HEK293 (cell line): ENCODE data around the gene AVL9.

Source experiments
- BCL11B ChIP-seq: fragments of 450-650 bp; formaldehyde crosslinking; IDR thresholded peaks from 2 replicates; pipeline ENCODE4 v1.5.1; 2016; ENCODE audit warnings: low read depth, missing biosample characterization, missing genetic modification characterization
- CTCF ChIP-seq: fragments of 450-650 bp; formaldehyde crosslinking; IDR thresholded peaks from 2 replicates; pipeline ENCODE4 v1.5.1; 2016; ENCODE audit warnings: missing biosample characterization, missing genetic modification characterization
- IKZF3 ChIP-seq: fragments of 450-650 bp; IDR thresholded peaks from 2 replicates; pipeline ENCODE4 v1.5.0; 2018; ENCODE audit warnings: missing biosample characterization, mild to moderate bottlenecking, missing genetic modification characterization, moderate library complexity
- PBX3 ChIP-seq: sonication (generic); formaldehyde crosslinking; IDR thresholded peaks from 2 replicates; pipeline ENCODE4 v1.8.1; 2022; ENCODE audit warnings: mild to moderate bottlenecking, moderate library complexity, missing genetic modification reagents
- REST ChIP-seq: fragments of 450-650 bp; formaldehyde crosslinking; IDR thresholded peaks from 2 replicates; pipeline ENCODE4 v1.5.1; 2016; ENCODE audit warnings: missing biosample characterization, missing genetic modification characterization
- YY1 ChIP-seq: fragments of 450-650 bp; formaldehyde crosslinking; IDR thresholded peaks from 2 replicates; pipeline ENCODE4 v1.5.1; 2018; ENCODE audit warnings: missing biosample characterization, missing genetic modification characterization
- ZFHX2 ChIP-seq: fragments of 450-650 bp; formaldehyde crosslinking; conservative IDR thresholded peaks from 2 replicates; pipeline ENCODE4 v1.5.1; 2016; ENCODE audit warnings: missing biosample characterization, missing genetic modification characterization
- ZFP41 ChIP-seq: fragments of 450-650 bp; formaldehyde crosslinking; IDR thresholded peaks from 2 replicates; pipeline ENCODE4 v1.5.1; 2016; ENCODE audit warnings: missing biosample characterization, missing genetic modification characterization, borderline replicate concordance
- ZNF416 ChIP-seq: fragments of 450-650 bp; formaldehyde crosslinking; IDR thresholded peaks from 2 replicates; pipeline ENCODE4 v1.5.1; 2016; ENCODE audit warnings: missing biosample characterization, missing genetic modification characterization
- ZNF707 ChIP-seq: fragments of 450-650 bp; formaldehyde crosslinking; IDR thresholded peaks from 2 replicates; pipeline ENCODE4 v1.5.1; 2016; ENCODE audit warnings: missing biosample characterization, missing genetic modification characterization

DNA sequence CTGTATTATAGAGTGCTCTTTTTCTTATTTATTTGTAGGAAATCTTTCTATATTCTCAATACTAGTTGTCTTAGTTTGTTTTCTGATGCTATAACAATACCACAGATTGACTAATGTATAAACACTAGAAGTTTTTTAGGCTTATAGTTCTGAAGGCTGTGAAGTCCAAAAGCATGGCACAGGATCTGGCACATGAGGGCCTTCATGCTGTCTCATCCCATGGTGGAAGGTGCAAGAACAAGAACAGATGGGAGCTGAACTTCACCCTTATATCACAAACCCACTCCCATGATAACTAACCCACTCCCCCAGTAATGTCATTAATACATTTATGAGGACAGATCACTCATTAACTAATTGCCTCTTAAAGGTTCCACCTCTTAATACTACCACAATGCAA is 109.7 kb downstream of the AVL9 start:
- TF ChIP-seq CTCF (tag by site-specific recombination) (no peak), ZNF707 (tag by site-specific recombination) (no peak), ZFP41 (no peak), PBX3 (CRISPR knock-in tag) (no peak), ZFHX2 (tag by site-specific recombination) (no peak), REST (tag by site-specific recombination) (no peak), IKZF3 (no peak), YY1 (no peak), BCL11B (no peak), ZNF416 (no peak)
